HG03025 (cell line): Measurements from ENCODE around the gene EFCAB12.
"Not testable (repeated sequence)": the region's sequence is repeated elsewhere in the genome, so short reads cannot be mapped to it uniquely, and the experiment has no call there.

Source experiments
- ATAC-seq: cut with Tn5 transposase; IDR thresholded peaks from one replicate; pipeline ENCODE4 v1.9.1; 2021; ENCODE audit warnings: mild to moderate bottlenecking, moderate library complexity; ENCODE audit not compliant: unreplicated experiment, low FRiP score

EFCAB12 gene

GRCh38 chr3:129399145-129399894 is 29.1 kb downstream of the EFCAB12 start:
- ATAC-seq: peak; percentile 62

- peak; percentile 7 for ATAC-seq
Observed at GRCh38 chr3:129398803-129399144, 29.7 kb downstream of the EFCAB12 start.

- not testable (repeated sequence) for ATAC-seq
Observed at GRCh38 chr3:129393760-129394564, 34.5 kb downstream of the EFCAB12 start.

GRCh38 chr3:129393271-129393670 is 35.2 kb downstream of the EFCAB12 start:
- ATAC-seq: no peak

GRCh38 chr3:129392106-129392887 is 36.1 kb downstream of the EFCAB12 start:
- not testable (repeated sequence) for ATAC-seq

GRCh38 chr3:129391583-129391982 is 36.9 kb downstream of the EFCAB12 start:
- not testable (repeated sequence) for ATAC-seq

GRCh38 chr3:129389572-129389937 is 38.9 kb downstream of the EFCAB12 start:
- ATAC-seq: no peak

GRCh38 chr3:129388791-129389571 is 39.5 kb downstream of the EFCAB12 start:
- not testable (repeated sequence) for ATAC-seq

GRCh38 chr3:129387487-129387886 is 40.9 kb downstream of the EFCAB12 start:
- no peak for ATAC-seq

GRCh38 chr3:129386984-129387383 is 41.5 kb downstream of the EFCAB12 start:
- no peak for ATAC-seq

- ATAC-seq: not testable (repeated sequence)
Observed at GRCh38 chr3:129385507-129385906, 42.9 kb downstream of the EFCAB12 start.

GRCh38 chr3:129384594-129385323 is 43.7 kb downstream of the EFCAB12 start:
- ATAC-seq: no peak

- not testable (repeated sequence) for ATAC-seq
Observed at GRCh38 chr3:129384103-129384502, 44.3 kb downstream of the EFCAB12 start.

- peak; percentile 78 for ATAC-seq
Observed at GRCh38 chr3:129383292-129383860, 45.1 kb downstream of the EFCAB12 start.

- no peak for ATAC-seq
Observed at GRCh38 chr3:129382366-129382765, 46.1 kb downstream of the EFCAB12 start.

- ATAC-seq: no peak
Observed at GRCh38 chr3:129379582-129380358, 48.7 kb downstream of the EFCAB12 start.

- ATAC-seq: no peak
Observed at GRCh38 chr3:129378949-129379348, 49.5 kb downstream of the EFCAB12 start.

- ATAC-seq: no peak
Observed at GRCh38 chr3:129377615-129378014, 50.8 kb downstream of the EFCAB12 start.
